ENCODE measurements around the gene G6PD.
"Not testable (repeated sequence)": the region's sequence is repeated elsewhere in the genome, so short reads cannot be mapped to it uniquely, and the experiment has no call there.

DNA sequence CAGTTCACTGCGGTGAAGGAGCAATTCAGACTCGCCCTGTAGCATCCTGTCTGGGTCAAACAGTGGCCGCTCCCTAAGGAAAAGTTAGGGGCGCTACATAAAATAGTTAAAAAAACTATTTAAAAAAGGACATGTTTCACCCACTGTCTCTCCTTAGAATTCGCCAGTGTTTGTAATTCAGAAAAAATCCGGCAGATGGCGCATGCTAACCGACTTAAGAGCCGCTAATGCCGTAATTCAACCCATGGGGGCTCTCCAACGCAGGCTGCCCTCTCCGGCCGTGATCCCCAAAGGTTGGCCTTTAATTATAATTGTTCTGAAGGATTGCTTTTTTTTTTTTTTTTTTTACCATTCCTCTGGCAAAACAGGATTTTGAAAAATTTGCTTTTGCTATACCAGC is 43.8 kb upstream of the G6PD start:
- TF ChIP-seq, protein P1, sequence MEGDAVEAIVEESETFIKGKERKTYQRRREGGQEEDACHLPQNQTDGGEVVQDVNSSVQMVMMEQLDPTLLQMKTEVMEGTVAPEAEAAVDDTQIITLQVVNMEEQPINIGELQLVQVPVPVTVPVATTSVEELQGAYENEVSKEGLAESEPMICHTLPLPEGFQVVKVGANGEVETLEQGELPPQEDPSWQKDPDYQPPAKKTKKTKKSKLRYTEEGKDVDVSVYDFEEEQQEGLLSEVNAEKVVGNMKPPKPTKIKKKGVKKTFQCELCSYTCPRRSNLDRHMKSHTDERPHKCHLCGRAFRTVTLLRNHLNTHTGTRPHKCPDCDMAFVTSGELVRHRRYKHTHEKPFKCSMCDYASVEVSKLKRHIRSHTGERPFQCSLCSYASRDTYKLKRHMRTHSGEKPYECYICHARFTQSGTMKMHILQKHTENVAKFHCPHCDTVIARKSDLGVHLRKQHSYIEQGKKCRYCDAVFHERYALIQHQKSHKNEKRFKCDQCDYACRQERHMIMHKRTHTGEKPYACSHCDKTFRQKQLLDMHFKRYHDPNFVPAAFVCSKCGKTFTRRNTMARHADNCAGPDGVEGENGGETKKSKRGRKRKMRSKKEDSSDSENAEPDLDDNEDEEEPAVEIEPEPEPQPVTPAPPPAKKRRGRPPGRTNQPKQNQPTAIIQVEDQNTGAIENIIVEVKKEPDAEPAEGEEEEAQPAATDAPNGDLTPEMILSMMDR (conservative IDR thresholded peaks at IDR 0.05 in 1 of 2, IDR thresholded peaks at IDR 0.05 in 1 of 2; ENCODE audit: extremely low read depth in 1 of 2, insufficient read depth in 1 of 2, low read depth in 1 of 2, low read length in 2 of 2), result not testable (repeated sequence)
- not testable (repeated sequence) for TF ChIP-seq EZH2 (IDR thresholded peaks at IDR 0.05; ENCODE audit: borderline replicate concordance, low read length)

Data from mammary epithelial cell (primary cell).